Globus pallidus (tissue), 1 donor: ENCODE data around the gene CASP6.

Experiments used
- DNase-seq: peaks from one replicate; pipeline ENCODE4 v3.0.0-alpha.2; 2015; ENCODE audit warnings: low spot score

CASP6 gene

GRCh38 chr4:109671350-109671749, 31.9 kb downstream of the CASP6 start:
- DNase-seq: no peak

GRCh38 chr4:109665783-109666485, 37.3 kb downstream of the CASP6 start:
- DNase-seq: no peak

- peak; percentile 1 for DNase-seq
Observed at GRCh38 chr4:109662771-109663170, 40.5 kb downstream of the CASP6 start.

GRCh38 chr4:109662116-109662515, 41.1 kb downstream of the CASP6 start:
- DNase-seq: no peak

- peak; percentile 19 for DNase-seq
Observed at GRCh38 chr4:109658871-109659410, 44.3 kb downstream of the CASP6 start.

- no peak for DNase-seq
Observed at GRCh38 chr4:109657854-109658418, 45.3 kb downstream of the CASP6 start.

GRCh38 chr4:109655396-109655795, 47.8 kb downstream of the CASP6 start:
- DNase-seq: no peak

- DNase-seq: no peak
Observed at GRCh38 chr4:109649872-109650271, 53.4 kb downstream of the CASP6 start.

- no peak for DNase-seq
Observed at GRCh38 chr4:109648997-109649575, 54.2 kb downstream of the CASP6 start.

- DNase-seq: no peak
Observed at GRCh38 chr4:109648266-109648996, 54.8 kb downstream of the CASP6 start.

- no peak for DNase-seq
Observed at GRCh38 chr4:109645874-109646710, 57.2 kb downstream of the CASP6 start.

GRCh38 chr4:109640644-109641043, 62.6 kb downstream of the CASP6 start:
- no peak for DNase-seq
